PFSK-1 (cell line): ENCODE data around the gene CHAF1B.

Experiments used
- FOXP2 ChIP-seq: optimal IDR thresholded peaks from 2 replicates; pipeline ENCODE3; 2011; ENCODE audit warnings: borderline replicate concordance, control low read depth, inconsistent platforms; ENCODE audit not compliant: insufficient read depth; ENCODE audit errors: extremely low read length, extremely low read depth
- POLR2AphosphoS5 ChIP-seq: IDR thresholded peaks from 2 replicates; pipeline ENCODE4 v1.6.1; 2012; ENCODE audit warnings: low read depth, mild to moderate bottlenecking, control low read depth, low read length, moderate library complexity
- SIN3A ChIP-seq: IDR thresholded peaks from 2 replicates; pipeline ENCODE4 v1.6.1; 2012; ENCODE audit warnings: mild to moderate bottlenecking, low read length, moderate library complexity, borderline replicate concordance; ENCODE audit not compliant: insufficient read depth
- TAF1 ChIP-seq: IDR thresholded peaks from 2 replicates; pipeline ENCODE4 v1.6.1; 2012; ENCODE audit warnings: low read length, control low read depth, borderline replicate concordance; ENCODE audit not compliant: insufficient read depth
- TF ChIP-seq, protein P1 (sequence below), 2 experiments: IDR thresholded peaks; 2 replicates each; pipeline versions ENCODE4 v1.6.1 to v1.8.0; 2011 to 2012; ENCODE audit warnings: low read depth in 2 of 2, low read length in 2 of 2, control low read depth in 1 of 2, inconsistent platforms in 1 of 2, mild to moderate bottlenecking in 1 of 2, moderate library complexity in 1 of 2; ENCODE audit not compliant: insufficient read depth in 1 of 2

Gene CHAF1B

GRCh38 chr21:36451506-36451905, 66.3 kb downstream of the CHAF1B start:
- TF ChIP-seq FOXP2 (no peak), POLR2AphosphoS5 (no peak), TAF1 (no peak), SIN3A (no peak)
- TF ChIP-seq, protein P1, sequence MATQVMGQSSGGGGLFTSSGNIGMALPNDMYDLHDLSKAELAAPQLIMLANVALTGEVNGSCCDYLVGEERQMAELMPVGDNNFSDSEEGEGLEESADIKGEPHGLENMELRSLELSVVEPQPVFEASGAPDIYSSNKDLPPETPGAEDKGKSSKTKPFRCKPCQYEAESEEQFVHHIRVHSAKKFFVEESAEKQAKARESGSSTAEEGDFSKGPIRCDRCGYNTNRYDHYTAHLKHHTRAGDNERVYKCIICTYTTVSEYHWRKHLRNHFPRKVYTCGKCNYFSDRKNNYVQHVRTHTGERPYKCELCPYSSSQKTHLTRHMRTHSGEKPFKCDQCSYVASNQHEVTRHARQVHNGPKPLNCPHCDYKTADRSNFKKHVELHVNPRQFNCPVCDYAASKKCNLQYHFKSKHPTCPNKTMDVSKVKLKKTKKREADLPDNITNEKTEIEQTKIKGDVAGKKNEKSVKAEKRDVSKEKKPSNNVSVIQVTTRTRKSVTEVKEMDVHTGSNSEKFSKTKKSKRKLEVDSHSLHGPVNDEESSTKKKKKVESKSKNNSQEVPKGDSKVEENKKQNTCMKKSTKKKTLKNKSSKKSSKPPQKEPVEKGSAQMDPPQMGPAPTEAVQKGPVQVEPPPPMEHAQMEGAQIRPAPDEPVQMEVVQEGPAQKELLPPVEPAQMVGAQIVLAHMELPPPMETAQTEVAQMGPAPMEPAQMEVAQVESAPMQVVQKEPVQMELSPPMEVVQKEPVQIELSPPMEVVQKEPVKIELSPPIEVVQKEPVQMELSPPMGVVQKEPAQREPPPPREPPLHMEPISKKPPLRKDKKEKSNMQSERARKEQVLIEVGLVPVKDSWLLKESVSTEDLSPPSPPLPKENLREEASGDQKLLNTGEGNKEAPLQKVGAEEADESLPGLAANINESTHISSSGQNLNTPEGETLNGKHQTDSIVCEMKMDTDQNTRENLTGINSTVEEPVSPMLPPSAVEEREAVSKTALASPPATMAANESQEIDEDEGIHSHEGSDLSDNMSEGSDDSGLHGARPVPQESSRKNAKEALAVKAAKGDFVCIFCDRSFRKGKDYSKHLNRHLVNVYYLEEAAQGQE (IDR thresholded peaks at IDR 0.05; ENCODE audit: insufficient read depth in 1 of 2, low read depth in 2 of 2, low read length in 2 of 2): no peak

GRCh38 chr21:36452281-36452825, 67.2 kb downstream of the CHAF1B start:
- TF ChIP-seq, protein P1 (IDR thresholded peaks at IDR 0.05; ENCODE audit: insufficient read depth in 1 of 2, low read depth in 2 of 2, low read length in 2 of 2): no peak
- TF ChIP-seq FOXP2 (no peak), TAF1 (no peak), POLR2AphosphoS5 (no peak), SIN3A (no peak)

GRCh38 chr21:36454093-36454531, 68.9 kb downstream of the CHAF1B start:
- TF ChIP-seq FOXP2: no peak
- TF ChIP-seq, protein P1 (IDR thresholded peaks at IDR 0.05; ENCODE audit: insufficient read depth in 1 of 2, low read depth in 2 of 2, low read length in 2 of 2): no peak
- TF ChIP-seq POLR2AphosphoS5: no peak
- no peak for TF ChIP-seq TAF1
- no peak for TF ChIP-seq SIN3A

DNA sequence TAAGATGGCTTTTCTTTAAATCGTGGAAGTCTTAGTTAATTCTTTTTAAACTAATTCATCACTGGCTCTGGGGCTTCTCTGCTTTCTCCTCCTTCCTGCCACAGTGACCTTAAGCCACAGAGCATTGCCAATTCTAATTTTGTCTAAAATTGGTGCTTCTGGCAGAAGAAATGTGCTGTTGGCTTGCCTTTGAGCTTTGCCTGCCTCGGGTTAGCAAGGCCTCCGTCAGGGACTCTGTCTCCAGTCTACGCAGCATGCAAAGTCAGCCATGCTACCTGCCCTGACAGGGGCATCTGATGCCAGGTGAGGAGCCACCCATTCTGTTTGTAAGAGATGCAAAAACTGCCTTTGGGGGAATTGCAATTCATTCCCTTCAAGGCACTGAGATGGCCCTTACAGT, 69.5 kb downstream of the CHAF1B start:
- TF ChIP-seq POLR2AphosphoS5 (no peak), FOXP2 (no peak), SIN3A (no peak), TAF1 (no peak)
- TF ChIP-seq, protein P1 (IDR thresholded peaks at IDR 0.05; ENCODE audit: insufficient read depth in 1 of 2, low read depth in 2 of 2, low read length in 2 of 2): no peak
